Gastroesophageal sphincter (tissue), 4 donors: ENCODE measurements around the gene ADCY10. TPM values are rescaled to one million over a fixed set of nuclear protein-coding genes. Genes with fewer than 3 reads are reported as not detected.
A peak's percentile ranks its signal among the peaks of the same experiment; 100 is the strongest.

Source experiments
- ATAC-seq: fragments of 150-250 bp; one replicate; pipeline ENCODE4 v1.9.1; 2016; ENCODE audit warnings: mild to moderate bottlenecking, moderate library complexity
- H3K27ac ChIP-seq, 4 donors: fragments of 200-600 bp; sonication (generic) in 3 of 4; 1 replicate in 3 of 4; 2 replicates in 1 of 4; pipeline ENCODE4 v1.5.1; 2016 to 2019
- H3K27me3 ChIP-seq: fragments of 200-600 bp; sonication (generic); one replicate; pipeline ENCODE4 v1.5.1; 2019
- H3K36me3 ChIP-seq, 2 donors: fragments of 200-600 bp; sonication (generic); one replicate each; pipeline ENCODE4 v1.5.1; 2019; ENCODE audit warnings: control low read depth in 1 of 2
- H3K4me1 ChIP-seq, 3 donors: fragments of 200-600 bp; sonication (generic); 1 replicate in 2 of 3; 2 replicates in 1 of 3; pipeline ENCODE4 v1.5.1; 2016 to 2019; ENCODE audit warnings: control low read depth in 2 of 3
- H3K4me3 ChIP-seq, 2 donors: fragments of 200-600 bp; sonication (generic); one replicate each; pipeline ENCODE4 v1.5.1; 2019; ENCODE audit warnings: mild to moderate bottlenecking in 1 of 2, moderate library complexity in 1 of 2
- H3K9me3 ChIP-seq, 3 donors: fragments of 200-600 bp; sonication (generic); one replicate each; pipeline ENCODE4 v1.5.1; 2017 to 2019; ENCODE audit warnings: control low read depth in 2 of 3
- EP300 ChIP-seq: sonication (generic); formaldehyde crosslinking; IDR thresholded peaks from one replicate; pipeline ENCODE4 v1.6.1; 2017; ENCODE audit warnings: antibody characterized with exemption, mild to moderate bottlenecking
- POLR2A ChIP-seq, 2 donors: fragments of 450-650 bp; IDR thresholded peaks; one replicate each; pipeline ENCODE4 v1.6.1; 2017; ENCODE audit warnings: antibody characterized with exemption in 2 of 2, mild to moderate bottlenecking in 2 of 2, moderate library complexity in 1 of 2
- POLR2AphosphoS5 ChIP-seq: sonication (generic); formaldehyde crosslinking; IDR thresholded peaks from one replicate; pipeline ENCODE4 v1.6.1; 2017; ENCODE audit warnings: antibody characterized with exemption
- WGBS, 2 donors: methylation state at CpG; one replicate each; pipeline ENCODE4 v1.1.5; 2018; ENCODE audit warnings: low coverage in 1 of 2; 5-methylcytosine and 5-hydroxymethylcytosine counted together
- total RNA-seq, 4 donors: library from RNA; depleted of rRNA; stranded (reverse); fragments of >200 nt; gene quantifications; one replicate each; pipeline ENCODE4 v1.1.0, GENCODE V29; 2016
- TF ChIP-seq, protein P1 (sequence below), 4 experiments: fragments of 200-600 bp in 2 of 4; fragments of 450-650 bp in 2 of 4; sonication (generic) in 1 of 4; IDR thresholded peaks; one replicate each; pipeline ENCODE4 v1.5.1; 2017 to 2019; ENCODE audit warnings: antibody characterized with exemption in 4 of 4, mild to moderate bottlenecking in 2 of 4, moderate library complexity in 2 of 4

Gene ADCY10
- total RNA-seq, 4 donors from 2014 or later: 0.12 to 0.16 TPM; not detected in 2

DNA sequence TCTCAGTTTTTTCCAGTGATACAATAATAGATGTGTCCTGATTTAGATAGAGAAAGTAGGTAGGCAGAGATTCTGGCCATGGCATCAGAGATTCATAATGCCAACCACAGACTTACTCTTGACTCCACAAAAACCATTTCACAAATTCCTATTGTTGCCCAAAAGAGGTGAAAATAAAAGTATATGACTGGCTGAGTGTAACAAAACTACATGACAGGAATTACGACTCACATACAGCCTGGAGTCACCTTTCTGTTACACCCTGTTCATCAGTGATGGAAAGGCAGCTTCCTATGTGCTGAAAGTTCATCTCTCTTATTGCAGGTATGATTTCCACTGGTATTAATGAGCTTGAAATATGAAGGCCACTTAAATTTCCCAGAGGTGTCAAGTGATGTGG is 119.9 kb downstream of the ADCY10 start:
- H3K27ac ChIP-seq: peak overlapping the region in 2 of 4 donors; percentile 6 to 17
- 100% methylated on average over 1 of the region's 1 CpG for WGBS, 2 donors
- H3K27me3 ChIP-seq: no peaks in the 10 kb centered on the region
- TF ChIP-seq EP300 (no peak), POLR2AphosphoS5 (no peak), POLR2A (IDR thresholded peaks at IDR 0.05) (no peak)
- TF ChIP-seq, protein P1, sequence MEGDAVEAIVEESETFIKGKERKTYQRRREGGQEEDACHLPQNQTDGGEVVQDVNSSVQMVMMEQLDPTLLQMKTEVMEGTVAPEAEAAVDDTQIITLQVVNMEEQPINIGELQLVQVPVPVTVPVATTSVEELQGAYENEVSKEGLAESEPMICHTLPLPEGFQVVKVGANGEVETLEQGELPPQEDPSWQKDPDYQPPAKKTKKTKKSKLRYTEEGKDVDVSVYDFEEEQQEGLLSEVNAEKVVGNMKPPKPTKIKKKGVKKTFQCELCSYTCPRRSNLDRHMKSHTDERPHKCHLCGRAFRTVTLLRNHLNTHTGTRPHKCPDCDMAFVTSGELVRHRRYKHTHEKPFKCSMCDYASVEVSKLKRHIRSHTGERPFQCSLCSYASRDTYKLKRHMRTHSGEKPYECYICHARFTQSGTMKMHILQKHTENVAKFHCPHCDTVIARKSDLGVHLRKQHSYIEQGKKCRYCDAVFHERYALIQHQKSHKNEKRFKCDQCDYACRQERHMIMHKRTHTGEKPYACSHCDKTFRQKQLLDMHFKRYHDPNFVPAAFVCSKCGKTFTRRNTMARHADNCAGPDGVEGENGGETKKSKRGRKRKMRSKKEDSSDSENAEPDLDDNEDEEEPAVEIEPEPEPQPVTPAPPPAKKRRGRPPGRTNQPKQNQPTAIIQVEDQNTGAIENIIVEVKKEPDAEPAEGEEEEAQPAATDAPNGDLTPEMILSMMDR (IDR thresholded peaks at IDR 0.05): no peak
- no peak for ATAC-seq
- H3K4me1 ChIP-seq: peaks cover 9 to 65% (median 13%) of the 10 kb centered on the region in 3 donors
- H3K4me3 ChIP-seq: no peak overlapping the region
- H3K9me3 ChIP-seq: no peaks in the 10 kb centered on the region
- peaks cover 0 to 26% of the 10 kb centered on the region in 2 donors for H3K36me3 ChIP-seq

GRCh38 chr1:167792188-167792565 is 121.8 kb downstream of the ADCY10 start:
- Histone ChIP-seq H3K9me3 (no peaks in the 10 kb centered on the region), H3K4me1 (peaks cover 5 to 49% (median 10%) of the 10 kb centered on the region in 3 donors), H3K4me3 (no peak overlapping the region), H3K27me3 (no peaks in the 10 kb centered on the region), H3K27ac (peak overlapping the region in 3 of 4 donors; percentile 68 to 76 (median 70)), H3K36me3 (peaks cover 0 to 45% of the 10 kb centered on the region in 2 donors)
- TF ChIP-seq POLR2AphosphoS5 (no peak), POLR2A (IDR thresholded peaks at IDR 0.05) (no peak), EP300 (no peak)
- TF ChIP-seq, protein P1 (IDR thresholded peaks at IDR 0.05): no peak
- ATAC-seq: peak; percentile 11
- 77 to 100% methylated on average over 1 to 3 of the region's 4 CpGs for WGBS, 2 donors

GRCh38 chr1:167791281-167792187 is 122.4 kb downstream of the ADCY10 start:
- Histone ChIP-seq H3K4me1 (peaks cover 5 to 42% (median 10%) of the 10 kb centered on the region in 3 donors), H3K27me3 (no peaks in the 10 kb centered on the region), H3K4me3 (no peak overlapping the region), H3K36me3 (peaks cover 0 to 51% of the 10 kb centered on the region in 2 donors), H3K9me3 (no peaks in the 10 kb centered on the region), H3K27ac (peak overlapping the region; percentile 20 to 76 (median 69))
- no peak for TF ChIP-seq POLR2A (IDR thresholded peaks at IDR 0.05)
- no peak for TF ChIP-seq EP300
- TF ChIP-seq, protein P1 (IDR thresholded peaks at IDR 0.05): no peak
- TF ChIP-seq POLR2AphosphoS5: peak; percentile 90
- peak; percentile 83 for ATAC-seq
- WGBS, 2 donors: 17 to 59% methylated on average over 2 to 4 of the region's 5 CpGs

DNA sequence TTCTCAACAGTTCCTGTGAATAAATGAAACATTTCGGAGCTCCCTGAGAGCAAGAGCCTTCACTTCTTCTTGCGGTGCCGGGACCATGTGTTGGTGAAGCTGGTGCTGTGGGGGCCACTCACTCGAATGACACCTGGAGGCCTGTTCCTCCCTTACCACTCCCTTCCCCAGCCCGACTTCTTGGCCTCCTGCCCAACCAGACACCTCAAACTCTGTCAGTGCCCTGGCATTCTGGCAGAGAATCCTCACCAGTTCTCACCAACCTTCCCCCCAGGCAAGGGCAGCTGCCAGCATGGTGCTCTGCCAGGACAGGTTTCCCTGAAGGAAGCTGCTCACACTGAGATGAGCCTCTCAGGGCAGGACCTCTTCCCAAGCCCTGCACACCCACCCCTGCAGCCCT is 123.8 kb downstream of the ADCY10 start:
- no peaks in the 10 kb centered on the region for H3K27me3 ChIP-seq
- TF ChIP-seq POLR2AphosphoS5 (no peak), EP300 (no peak), POLR2A (IDR thresholded peaks at IDR 0.05) (no peak)
- TF ChIP-seq, protein P1 (IDR thresholded peaks at IDR 0.05): no peak
- H3K4me1 ChIP-seq: peaks cover 0 to 28% (median 0%) of the 10 kb centered on the region in 3 donors
- no peaks in the 10 kb centered on the region for H3K9me3 ChIP-seq
- H3K27ac ChIP-seq: peak overlapping the region in 2 of 4 donors; percentile 17 to 32
- ATAC-seq: no peak
- peaks cover 0 to 56% of the 10 kb centered on the region in 2 donors for H3K36me3 ChIP-seq
- WGBS, 2 donors: 89% methylated on average over 5 of the region's 5 CpGs; no CpG with 5 or more reads in 1 of the 2 donors
- no peak overlapping the region for H3K4me3 ChIP-seq
